WTC11 (cell line): ENCODE data around the gene TNIK. TPM values are rescaled to one million over a fixed set of nuclear protein-coding genes. Genes with fewer than 3 reads are reported as not detected.
A peak's percentile ranks its signal among the peaks of the same experiment; 100 is the strongest.

Experiments used
- ATAC-seq: fragments of 200-7000 bp; cut with Tn5 transposase; 2 replicates; pipeline ENCODE4 v1.10.0; 2021; ENCODE audit warnings: mild to moderate bottlenecking, moderate library complexity
- CTCF ChIA-PET: fragments of 300-600 bp; sonication (Branson Sonifier 250); formaldehyde crosslinking; loops from one replicate; lab custom pipeline; 2021; ENCODE audit warnings: antibody characterized with exemption; lab: Charles Lee
- POLR2A ChIA-PET: fragments of 350-600 bp; sonication (Branson Sonifier 250); formaldehyde crosslinking; loops from one replicate; lab custom pipeline; 2021; ENCODE audit warnings: antibody characterized with exemption; lab: Charles Lee
- DNase-seq: peaks from one replicate; pipeline ENCODE4 v3.0.0; 2021; ENCODE audit warnings: low spot score
- H3K27ac Mint-ChIP-seq: 2 replicates; pipeline ENCODE4 v1.8.0; 2021; ENCODE audit warnings: mixed read lengths
- H3K27me3 Mint-ChIP-seq: 2 replicates; pipeline ENCODE4 v1.8.0; 2021; ENCODE audit warnings: low read depth, mild to moderate bottlenecking, moderate library complexity, mixed read lengths
- H3K36me3 Mint-ChIP-seq: 2 replicates; pipeline ENCODE4 v1.8.0; 2021; ENCODE audit warnings: mixed read lengths
- H3K4me1 Mint-ChIP-seq: 2 replicates; pipeline ENCODE4 v1.8.0; 2022; ENCODE audit warnings: mixed read lengths
- H3K4me3 Mint-ChIP-seq: 2 replicates; pipeline ENCODE4 v1.8.0; 2021; ENCODE audit warnings: mild to moderate bottlenecking, moderate library complexity, mixed read lengths
- H3K9me3 Mint-ChIP-seq: 2 replicates; pipeline ENCODE4 v1.8.0; 2021; ENCODE audit warnings: mixed read lengths
- ELF4 ChIP-seq: sonication (generic); formaldehyde crosslinking; IDR thresholded peaks from 2 replicates; pipeline ENCODE4 v1.8.1; 2022; ENCODE audit warnings: low read depth, mild to moderate bottlenecking, moderate library complexity, missing genetic modification reagents
- GABPB1 ChIP-seq: sonication (generic); formaldehyde crosslinking; IDR thresholded peaks from 2 replicates; pipeline ENCODE4 v1.8.1; 2023; ENCODE audit warnings: mild to moderate bottlenecking, missing genetic modification reagents
- GTF2I ChIP-seq: fragments of 250-450 bp; sonication (Bioruptor Pico); conservative IDR thresholded peaks from 2 replicates; pipeline ENCODE4 v1.4.0; 2021; ENCODE audit warnings: mild to moderate bottlenecking
- RORB ChIP-seq: fragments of 250-450 bp; sonication (Bioruptor Pico); IDR thresholded peaks from 2 replicates; pipeline ENCODE4 v1.9.0; 2021; ENCODE audit warnings: mild to moderate bottlenecking
- SMAD4 ChIP-seq: sonication (generic); formaldehyde crosslinking; IDR thresholded peaks from 2 replicates; pipeline ENCODE4 v1.8.0; 2022; ENCODE audit warnings: mild to moderate bottlenecking, missing genetic modification reagents
- TEAD1 ChIP-seq: sonication (generic); formaldehyde crosslinking; IDR thresholded peaks from 2 replicates; pipeline ENCODE4 v1.8.0; 2022; ENCODE audit warnings: mild to moderate bottlenecking, missing genetic modification reagents
- total RNA-seq: library from RNA; stranded (reverse); gene quantifications from 3 replicates; pipeline ENCODE4 v1.2.3, GENCODE V29; 2021
- TF ChIP-seq, protein P1 (sequence below): fragments of 250-450 bp; sonication (Bioruptor Pico); IDR thresholded peaks from 2 replicates; pipeline ENCODE4 v1.9.0; 2021; ENCODE audit warnings: mild to moderate bottlenecking, borderline replicate concordance
- TF ChIP-seq, protein P2 (sequence below): fragments of 200-600 bp; IDR thresholded peaks from 2 replicates; pipeline ENCODE4 v1.8.0; 2022; ENCODE audit warnings: antibody characterized with exemption
- TF ChIP-seq, protein P3 (sequence below): sonication (generic); formaldehyde crosslinking; IDR thresholded peaks from 2 replicates; pipeline ENCODE4 v1.8.0; 2022; ENCODE audit warnings: mild to moderate bottlenecking, missing genetic modification reagents
- TF ChIP-seq, protein P4 (sequence below): sonication (generic); formaldehyde crosslinking; IDR thresholded peaks from 2 replicates; pipeline ENCODE4 v1.8.1; 2023; ENCODE audit warnings: mild to moderate bottlenecking, missing genetic modification reagents
- TF ChIP-seq, protein P5 (sequence below): sonication (generic); formaldehyde crosslinking; IDR thresholded peaks from 2 replicates; pipeline ENCODE4 v1.8.0; 2022; ENCODE audit warnings: mild to moderate bottlenecking, missing genetic modification reagents

The TNIK gene
- total RNA-seq, 1 experiment from 2014 or later = 50.3 TPM

DNA sequence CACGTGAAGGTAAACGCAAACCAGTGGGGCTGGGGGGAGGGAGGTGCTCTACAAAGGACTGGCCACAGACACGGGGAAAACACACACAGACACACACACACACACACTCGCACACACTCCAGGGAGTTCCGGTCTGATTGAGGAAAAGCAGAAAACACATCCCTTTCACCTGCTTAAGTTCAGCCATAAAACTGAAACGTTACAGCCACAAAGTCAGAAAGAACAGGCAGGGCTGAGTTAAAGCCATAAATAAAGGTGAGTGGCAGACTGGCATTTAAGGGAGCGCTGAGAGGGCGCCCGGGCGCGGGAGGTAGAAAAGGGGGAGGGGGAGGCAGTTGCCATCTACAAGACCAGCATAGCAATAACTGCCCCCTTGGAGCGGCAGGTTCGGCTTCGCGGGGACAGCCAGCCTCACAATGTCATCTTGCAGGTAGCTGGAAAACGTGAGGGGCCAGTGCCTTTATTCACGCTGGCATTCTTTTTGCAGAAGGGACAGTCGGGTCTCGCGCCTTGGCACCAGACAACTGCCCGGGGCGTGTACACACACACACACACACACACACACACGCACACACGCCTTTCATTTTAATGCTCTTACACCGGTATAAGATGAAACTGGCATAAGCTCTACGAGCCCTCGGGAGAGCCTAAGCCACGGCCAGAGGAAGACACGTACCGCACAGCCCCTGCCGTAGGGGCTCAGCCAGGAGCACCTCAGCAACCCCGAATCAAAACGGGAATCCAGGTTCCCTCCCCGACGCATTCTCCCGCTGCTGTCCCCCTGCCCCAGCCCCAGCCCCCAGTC, 866 bp downstream of the TNIK start (continued):
- TF ChIP-seq, protein P1, sequence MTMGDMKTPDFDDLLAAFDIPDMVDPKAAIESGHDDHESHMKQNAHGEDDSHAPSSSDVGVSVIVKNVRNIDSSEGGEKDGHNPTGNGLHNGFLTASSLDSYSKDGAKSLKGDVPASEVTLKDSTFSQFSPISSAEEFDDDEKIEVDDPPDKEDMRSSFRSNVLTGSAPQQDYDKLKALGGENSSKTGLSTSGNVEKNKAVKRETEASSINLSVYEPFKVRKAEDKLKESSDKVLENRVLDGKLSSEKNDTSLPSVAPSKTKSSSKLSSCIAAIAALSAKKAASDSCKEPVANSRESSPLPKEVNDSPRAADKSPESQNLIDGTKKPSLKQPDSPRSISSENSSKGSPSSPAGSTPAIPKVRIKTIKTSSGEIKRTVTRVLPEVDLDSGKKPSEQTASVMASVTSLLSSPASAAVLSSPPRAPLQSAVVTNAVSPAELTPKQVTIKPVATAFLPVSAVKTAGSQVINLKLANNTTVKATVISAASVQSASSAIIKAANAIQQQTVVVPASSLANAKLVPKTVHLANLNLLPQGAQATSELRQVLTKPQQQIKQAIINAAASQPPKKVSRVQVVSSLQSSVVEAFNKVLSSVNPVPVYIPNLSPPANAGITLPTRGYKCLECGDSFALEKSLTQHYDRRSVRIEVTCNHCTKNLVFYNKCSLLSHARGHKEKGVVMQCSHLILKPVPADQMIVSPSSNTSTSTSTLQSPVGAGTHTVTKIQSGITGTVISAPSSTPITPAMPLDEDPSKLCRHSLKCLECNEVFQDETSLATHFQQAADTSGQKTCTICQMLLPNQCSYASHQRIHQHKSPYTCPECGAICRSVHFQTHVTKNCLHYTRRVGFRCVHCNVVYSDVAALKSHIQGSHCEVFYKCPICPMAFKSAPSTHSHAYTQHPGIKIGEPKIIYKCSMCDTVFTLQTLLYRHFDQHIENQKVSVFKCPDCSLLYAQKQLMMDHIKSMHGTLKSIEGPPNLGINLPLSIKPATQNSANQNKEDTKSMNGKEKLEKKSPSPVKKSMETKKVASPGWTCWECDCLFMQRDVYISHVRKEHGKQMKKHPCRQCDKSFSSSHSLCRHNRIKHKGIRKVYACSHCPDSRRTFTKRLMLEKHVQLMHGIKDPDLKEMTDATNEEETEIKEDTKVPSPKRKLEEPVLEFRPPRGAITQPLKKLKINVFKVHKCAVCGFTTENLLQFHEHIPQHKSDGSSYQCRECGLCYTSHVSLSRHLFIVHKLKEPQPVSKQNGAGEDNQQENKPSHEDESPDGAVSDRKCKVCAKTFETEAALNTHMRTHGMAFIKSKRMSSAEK (CRISPR knock-in tag) = no peak
- no peak for TF ChIP-seq TEAD1 (CRISPR knock-in tag)
- TF ChIP-seq, all 79 proteins: peak for 5

DNA sequence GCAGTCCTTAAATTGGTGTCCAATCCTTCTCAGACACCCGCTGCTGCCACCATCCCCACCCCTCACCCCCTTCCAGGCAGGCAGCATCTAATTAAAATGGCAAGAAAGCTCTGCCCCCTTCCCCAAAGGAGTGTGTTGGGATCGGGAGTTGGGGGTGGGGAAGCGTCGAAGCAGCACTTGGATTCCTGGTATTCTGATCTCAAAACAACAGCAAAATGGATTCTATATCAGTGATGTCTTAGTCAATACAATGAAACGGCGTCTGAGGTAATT, 1.4 kb downstream of the TNIK start:
- ChIA-PET POLR2A (no interaction called here), CTCF (interaction anchor here (1.0 kb wide), 1 partner anchor 314 kb away, joined by 3 read pairs; no protein-coding TSS in a partner anchor)
- H3K9me3 Mint-ChIP-seq = no peaks in the 10 kb centered on the region

DNA sequence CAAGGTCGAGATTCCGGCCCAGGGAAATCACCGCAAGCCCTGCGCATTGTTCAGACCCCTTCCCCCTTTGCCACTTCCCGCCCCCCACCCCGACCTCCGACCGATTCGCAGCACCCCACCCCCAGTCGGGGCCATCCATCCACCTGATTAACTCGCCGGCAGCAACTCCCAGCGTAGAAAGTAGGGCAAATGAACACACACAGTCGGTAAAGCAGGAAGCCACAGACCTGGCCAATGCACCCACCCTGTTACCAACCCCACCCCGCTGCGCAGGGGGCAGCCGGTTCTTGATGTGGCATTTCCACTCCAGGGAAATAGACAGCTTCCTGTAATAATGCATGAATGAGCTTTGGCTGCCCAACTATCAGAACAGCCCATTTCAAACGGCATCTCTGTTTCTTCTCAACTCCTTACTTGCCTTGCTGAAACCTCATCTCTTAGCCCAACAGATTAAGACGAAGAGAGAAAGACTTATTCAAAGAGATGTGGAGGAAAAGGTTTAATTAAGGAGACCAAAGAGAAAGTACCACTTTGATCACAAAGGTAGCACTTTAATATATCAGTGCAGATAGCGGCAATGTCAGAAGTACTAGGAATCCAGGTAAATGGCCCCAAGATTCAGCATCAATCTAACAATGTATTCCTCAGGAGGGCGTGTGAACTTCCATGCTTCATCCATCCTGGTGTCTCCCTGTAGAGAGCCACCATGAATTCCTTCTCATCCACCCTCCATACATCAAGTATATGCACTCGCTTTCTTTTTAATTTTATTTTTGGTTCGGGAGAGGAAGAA, 1.9 kb downstream of the TNIK start:
- peak overlapping the region; percentile 55 for H3K27ac Mint-ChIP-seq
- peak overlapping the region; percentile 95 for H3K4me3 Mint-ChIP-seq
- DNase-seq (peak; percentile 29), ATAC-seq (no peak)
- CTCF ChIA-PET = interaction anchor here (1.0 kb wide), 1 partner anchor 314 kb away, joined by 3 read pairs; no protein-coding TSS in a partner anchor
- peaks cover 24% of the 10 kb centered on the region for H3K4me1 Mint-ChIP-seq
- no peaks in the 10 kb centered on the region for H3K9me3 Mint-ChIP-seq
- POLR2A ChIA-PET = no interaction called here
- H3K27me3 Mint-ChIP-seq = no peaks in the 10 kb centered on the region
- TF ChIP-seq GTF2I (CRISPR knock-in tag) (no peak), RORB (CRISPR knock-in tag) (no peak), SMAD4 (no peak), GABPB1 (CRISPR knock-in tag) (no peak)
- TF ChIP-seq, protein P2, sequence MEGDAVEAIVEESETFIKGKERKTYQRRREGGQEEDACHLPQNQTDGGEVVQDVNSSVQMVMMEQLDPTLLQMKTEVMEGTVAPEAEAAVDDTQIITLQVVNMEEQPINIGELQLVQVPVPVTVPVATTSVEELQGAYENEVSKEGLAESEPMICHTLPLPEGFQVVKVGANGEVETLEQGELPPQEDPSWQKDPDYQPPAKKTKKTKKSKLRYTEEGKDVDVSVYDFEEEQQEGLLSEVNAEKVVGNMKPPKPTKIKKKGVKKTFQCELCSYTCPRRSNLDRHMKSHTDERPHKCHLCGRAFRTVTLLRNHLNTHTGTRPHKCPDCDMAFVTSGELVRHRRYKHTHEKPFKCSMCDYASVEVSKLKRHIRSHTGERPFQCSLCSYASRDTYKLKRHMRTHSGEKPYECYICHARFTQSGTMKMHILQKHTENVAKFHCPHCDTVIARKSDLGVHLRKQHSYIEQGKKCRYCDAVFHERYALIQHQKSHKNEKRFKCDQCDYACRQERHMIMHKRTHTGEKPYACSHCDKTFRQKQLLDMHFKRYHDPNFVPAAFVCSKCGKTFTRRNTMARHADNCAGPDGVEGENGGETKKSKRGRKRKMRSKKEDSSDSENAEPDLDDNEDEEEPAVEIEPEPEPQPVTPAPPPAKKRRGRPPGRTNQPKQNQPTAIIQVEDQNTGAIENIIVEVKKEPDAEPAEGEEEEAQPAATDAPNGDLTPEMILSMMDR = no peak
- TF ChIP-seq, protein P3, sequence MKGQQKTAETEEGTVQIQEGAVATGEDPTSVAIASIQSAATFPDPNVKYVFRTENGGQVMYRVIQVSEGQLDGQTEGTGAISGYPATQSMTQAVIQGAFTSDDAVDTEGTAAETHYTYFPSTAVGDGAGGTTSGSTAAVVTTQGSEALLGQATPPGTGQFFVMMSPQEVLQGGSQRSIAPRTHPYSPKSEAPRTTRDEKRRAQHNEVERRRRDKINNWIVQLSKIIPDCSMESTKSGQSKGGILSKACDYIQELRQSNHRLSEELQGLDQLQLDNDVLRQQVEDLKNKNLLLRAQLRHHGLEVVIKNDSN (CRISPR knock-in tag) = no peak
- H3K36me3 Mint-ChIP-seq = no peaks in the 10 kb centered on the region

More for the DNA sequence above, 1.4 kb downstream of the TNIK start:
- peak overlapping the region; percentile 55 for H3K27ac Mint-ChIP-seq
- DNase-seq = peak; percentile 44
- H3K27me3 Mint-ChIP-seq = no peaks in the 10 kb centered on the region
- TF ChIP-seq, protein P4, sequence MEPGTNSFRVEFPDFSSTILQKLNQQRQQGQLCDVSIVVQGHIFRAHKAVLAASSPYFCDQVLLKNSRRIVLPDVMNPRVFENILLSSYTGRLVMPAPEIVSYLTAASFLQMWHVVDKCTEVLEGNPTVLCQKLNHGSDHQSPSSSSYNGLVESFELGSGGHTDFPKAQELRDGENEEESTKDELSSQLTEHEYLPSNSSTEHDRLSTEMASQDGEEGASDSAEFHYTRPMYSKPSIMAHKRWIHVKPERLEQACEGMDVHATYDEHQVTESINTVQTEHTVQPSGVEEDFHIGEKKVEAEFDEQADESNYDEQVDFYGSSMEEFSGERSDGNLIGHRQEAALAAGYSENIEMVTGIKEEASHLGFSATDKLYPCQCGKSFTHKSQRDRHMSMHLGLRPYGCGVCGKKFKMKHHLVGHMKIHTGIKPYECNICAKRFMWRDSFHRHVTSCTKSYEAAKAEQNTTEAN = 0 out of 2 replicates have a peak, but pooled peaks have one; percentile 61
- TF ChIP-seq ELF4 (CRISPR knock-in tag) = no peak
- TF ChIP-seq, protein P5, sequence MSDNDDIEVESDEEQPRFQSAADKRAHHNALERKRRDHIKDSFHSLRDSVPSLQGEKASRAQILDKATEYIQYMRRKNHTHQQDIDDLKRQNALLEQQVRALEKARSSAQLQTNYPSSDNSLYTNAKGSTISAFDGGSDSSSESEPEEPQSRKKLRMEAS (CRISPR knock-in tag) = no peak
- H3K4me3 Mint-ChIP-seq = peak overlapping the region; percentile 95
- H3K36me3 Mint-ChIP-seq = 0 out of 2 replicates have a peak, but pooled peaks cover 2% of the 10 kb centered on the region
- peaks cover 24% of the 10 kb centered on the region for H3K4me1 Mint-ChIP-seq
- ATAC-seq = peak; percentile 17
